ENCODE data around the gene TGFBR2. TPM values are rescaled to one million over a fixed set of nuclear protein-coding genes. Genes with fewer than 3 reads are reported as not detected.

Gene TGFBR2
- total RNA-seq (2014; rRNA removed; shearing (Covaris generic)), result 19.4 and 21.8 TPM in 2 replicates
- 33.6 and 41.3 TPM in 2 replicates for polyA plus RNA-seq (2015; cell fraction: cytosol; rRNA removed)
- polyA plus RNA-seq (2015; cell fraction: nucleus; rRNA removed), result 11.5 and 14.4 TPM in 2 replicates

- in situ Hi-C loops (cut with HindIII; ENCODE audit: low pct_unique_long_range_greater_than_20kb, low sequenced_read_pairs), result no loop called here
- peak; percentile 90 for DNase-seq (ENCODE audit: low read depth, low spot score)
Observed at GRCh38 chr3:30606301-30607031, at the start of gene TGFBR2. TSS of gene TGFBR2 (plus strand) at chr3:30606601. CDS start at chr3:30606884, 283 bp downstream.

GRCh38 chr3:30557746-30558303, 48.6 kb upstream of the TGFBR2 start:
- peak; percentile 83 for DNase-seq (ENCODE audit: low read depth, low spot score)
- in situ Hi-C loops (cut with HindIII; ENCODE audit: low pct_unique_long_range_greater_than_20kb, low sequenced_read_pairs), result no loop called here

GRCh38 chr3:30563956-30564355, 42.4 kb upstream of the TGFBR2 start:
- in situ Hi-C loops (cut with HindIII; ENCODE audit: low pct_unique_long_range_greater_than_20kb, low sequenced_read_pairs), result no loop called here

GRCh38 chr3:30567139-30567753, 39.2 kb upstream of the TGFBR2 start:
- in situ Hi-C loops (cut with HindIII; ENCODE audit: low pct_unique_long_range_greater_than_20kb, low sequenced_read_pairs), result no loop called here

More at GRCh38 chr3:30563956-30564355, 42.4 kb upstream of the TGFBR2 start:
- no peak for DNase-seq (ENCODE audit: low read depth, low spot score)

GRCh38 chr3:30576946-30577345, 29.5 kb upstream of the TGFBR2 start:
- no peak for DNase-seq (ENCODE audit: low read depth, low spot score)
- in situ Hi-C loops (cut with HindIII; ENCODE audit: low pct_unique_long_range_greater_than_20kb, low sequenced_read_pairs), result no loop called here

More at GRCh38 chr3:30567139-30567753, 39.2 kb upstream of the TGFBR2 start:
- peak; percentile 24 for DNase-seq (ENCODE audit: low read depth, low spot score)

GRCh38 chr3:30577788-30578187, 28.6 kb upstream of the TGFBR2 start:
- DNase-seq (ENCODE audit: low read depth, low spot score), result no peak
- in situ Hi-C loops (cut with HindIII; ENCODE audit: low pct_unique_long_range_greater_than_20kb, low sequenced_read_pairs), result no loop called here

- in situ Hi-C loops (cut with HindIII; ENCODE audit: low pct_unique_long_range_greater_than_20kb, low sequenced_read_pairs), result no loop called here
- DNase-seq (ENCODE audit: low read depth, low spot score), result no peak
Observed at GRCh38 chr3:30578479-30578878, 27.9 kb upstream of the TGFBR2 start.

- in situ Hi-C loops (cut with HindIII; ENCODE audit: low pct_unique_long_range_greater_than_20kb, low sequenced_read_pairs), result no loop called here
- no peak for DNase-seq (ENCODE audit: low read depth, low spot score)
Observed at GRCh38 chr3:30578986-30579579, 27.3 kb upstream of the TGFBR2 start.

- DNase-seq (ENCODE audit: low read depth, low spot score), result no peak
- in situ Hi-C loops (cut with HindIII; ENCODE audit: low pct_unique_long_range_greater_than_20kb, low sequenced_read_pairs), result no loop called here
Observed at GRCh38 chr3:30581067-30581585, 25.3 kb upstream of the TGFBR2 start.

- in situ Hi-C loops (cut with HindIII; ENCODE audit: low pct_unique_long_range_greater_than_20kb, low sequenced_read_pairs), result no loop called here
- no peak for DNase-seq (ENCODE audit: low read depth, low spot score)
Observed at GRCh38 chr3:30581982-30582381, 24.4 kb upstream of the TGFBR2 start.

GRCh38 chr3:30583973-30584372, 22.4 kb upstream of the TGFBR2 start:
- in situ Hi-C loops (cut with HindIII; ENCODE audit: low pct_unique_long_range_greater_than_20kb, low sequenced_read_pairs), result no loop called here
- no peak for DNase-seq (ENCODE audit: low read depth, low spot score)

GRCh38 chr3:30585654-30586053, 20.7 kb upstream of the TGFBR2 start:
- in situ Hi-C loops (cut with HindIII; ENCODE audit: low pct_unique_long_range_greater_than_20kb, low sequenced_read_pairs), result no loop called here
- DNase-seq (ENCODE audit: low read depth, low spot score), result no peak

GRCh38 chr3:30586096-30586805, 20.1 kb upstream of the TGFBR2 start:
- DNase-seq (ENCODE audit: low read depth, low spot score), result no peak
- in situ Hi-C loops (cut with HindIII; ENCODE audit: low pct_unique_long_range_greater_than_20kb, low sequenced_read_pairs), result no loop called here

GRCh38 chr3:30586806-30587486, 19.5 kb upstream of the TGFBR2 start:
- DNase-seq (ENCODE audit: low read depth, low spot score), result no peak
- in situ Hi-C loops (cut with HindIII; ENCODE audit: low pct_unique_long_range_greater_than_20kb, low sequenced_read_pairs), result no loop called here

- in situ Hi-C loops (cut with HindIII; ENCODE audit: low pct_unique_long_range_greater_than_20kb, low sequenced_read_pairs), result no loop called here
- no peak for DNase-seq (ENCODE audit: low read depth, low spot score)
Observed at GRCh38 chr3:30587904-30588303, 18.5 kb upstream of the TGFBR2 start.

- in situ Hi-C loops (cut with HindIII; ENCODE audit: low pct_unique_long_range_greater_than_20kb, low sequenced_read_pairs), result no loop called here
- no peak for DNase-seq (ENCODE audit: low read depth, low spot score)
Observed at GRCh38 chr3:30596152-30596551, 10.2 kb upstream of the TGFBR2 start.
